ENCODE results near the gene ARNT2.

DNA sequence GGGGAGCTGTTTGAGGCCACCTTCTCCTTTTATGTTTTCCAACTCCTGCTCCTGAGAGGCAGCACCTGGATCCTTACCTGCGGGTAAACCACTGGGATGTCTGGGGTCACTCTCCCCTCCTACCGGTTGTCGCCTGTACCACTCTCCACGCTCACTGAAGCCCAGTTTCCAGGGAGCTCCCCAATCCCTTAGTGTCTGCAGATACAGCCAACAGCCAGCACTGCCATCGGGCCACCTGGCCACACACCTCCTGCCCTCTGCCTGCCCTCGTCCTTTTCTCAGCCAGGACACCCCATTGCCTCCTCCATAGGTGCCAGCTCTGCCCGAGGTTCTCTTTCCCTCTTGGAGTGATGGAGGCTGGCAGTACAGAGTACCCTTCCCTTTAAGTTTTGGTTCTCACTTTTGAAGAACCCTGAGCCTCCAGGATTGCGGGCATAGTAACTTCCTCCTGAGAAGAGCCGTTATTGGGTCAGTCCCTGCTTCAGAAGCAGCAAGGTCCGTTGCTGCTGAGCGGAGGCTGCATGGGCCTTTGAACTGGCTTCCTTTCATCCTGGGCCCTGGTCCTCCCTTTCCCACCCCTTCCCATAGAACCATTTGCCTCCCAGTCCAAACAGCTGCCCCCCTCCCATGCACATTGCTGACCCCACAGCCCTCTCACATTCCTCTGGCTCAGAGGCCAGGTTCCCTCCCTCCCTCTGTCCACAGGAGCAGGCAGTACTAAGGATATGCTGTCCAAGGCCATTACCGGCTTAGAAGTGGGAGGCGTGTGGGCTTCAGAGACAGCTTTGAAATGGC is 30.9 kb downstream of the ARNT2 start:
- TF ChIP-seq, protein P1, sequence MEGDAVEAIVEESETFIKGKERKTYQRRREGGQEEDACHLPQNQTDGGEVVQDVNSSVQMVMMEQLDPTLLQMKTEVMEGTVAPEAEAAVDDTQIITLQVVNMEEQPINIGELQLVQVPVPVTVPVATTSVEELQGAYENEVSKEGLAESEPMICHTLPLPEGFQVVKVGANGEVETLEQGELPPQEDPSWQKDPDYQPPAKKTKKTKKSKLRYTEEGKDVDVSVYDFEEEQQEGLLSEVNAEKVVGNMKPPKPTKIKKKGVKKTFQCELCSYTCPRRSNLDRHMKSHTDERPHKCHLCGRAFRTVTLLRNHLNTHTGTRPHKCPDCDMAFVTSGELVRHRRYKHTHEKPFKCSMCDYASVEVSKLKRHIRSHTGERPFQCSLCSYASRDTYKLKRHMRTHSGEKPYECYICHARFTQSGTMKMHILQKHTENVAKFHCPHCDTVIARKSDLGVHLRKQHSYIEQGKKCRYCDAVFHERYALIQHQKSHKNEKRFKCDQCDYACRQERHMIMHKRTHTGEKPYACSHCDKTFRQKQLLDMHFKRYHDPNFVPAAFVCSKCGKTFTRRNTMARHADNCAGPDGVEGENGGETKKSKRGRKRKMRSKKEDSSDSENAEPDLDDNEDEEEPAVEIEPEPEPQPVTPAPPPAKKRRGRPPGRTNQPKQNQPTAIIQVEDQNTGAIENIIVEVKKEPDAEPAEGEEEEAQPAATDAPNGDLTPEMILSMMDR (conservative IDR thresholded peaks at IDR 0.05; ENCODE audit: low read depth in 2 of 2): no peak
- TF ChIP-seq POLR2AphosphoS5 (IDR thresholded peaks at IDR 0.05; ENCODE audit: low read depth) (no peak), ZNF331 (CRISPR knock-in tag; IDR thresholded peaks at IDR 0.05; ENCODE audit: low read depth) (no peak), NANOG (IDR thresholded peaks at IDR 0.05; ENCODE audit: borderline replicate concordance) (no peak), JUNB (IDR thresholded peaks at IDR 0.05; ENCODE audit: unreplicated experiment) (no peak), EZH2 (IDR thresholded peaks at IDR 0.05; ENCODE audit: low read depth, unreplicated experiment) (no peak), CREB1 (CRISPR knock-in tag; IDR thresholded peaks at IDR 0.05; ENCODE audit: low read depth) (no peak), EZH2phosphoT487 (IDR thresholded peaks at IDR 0.05; ENCODE audit: unreplicated experiment) (no peak)
- TF ChIP-seq, protein P2, sequence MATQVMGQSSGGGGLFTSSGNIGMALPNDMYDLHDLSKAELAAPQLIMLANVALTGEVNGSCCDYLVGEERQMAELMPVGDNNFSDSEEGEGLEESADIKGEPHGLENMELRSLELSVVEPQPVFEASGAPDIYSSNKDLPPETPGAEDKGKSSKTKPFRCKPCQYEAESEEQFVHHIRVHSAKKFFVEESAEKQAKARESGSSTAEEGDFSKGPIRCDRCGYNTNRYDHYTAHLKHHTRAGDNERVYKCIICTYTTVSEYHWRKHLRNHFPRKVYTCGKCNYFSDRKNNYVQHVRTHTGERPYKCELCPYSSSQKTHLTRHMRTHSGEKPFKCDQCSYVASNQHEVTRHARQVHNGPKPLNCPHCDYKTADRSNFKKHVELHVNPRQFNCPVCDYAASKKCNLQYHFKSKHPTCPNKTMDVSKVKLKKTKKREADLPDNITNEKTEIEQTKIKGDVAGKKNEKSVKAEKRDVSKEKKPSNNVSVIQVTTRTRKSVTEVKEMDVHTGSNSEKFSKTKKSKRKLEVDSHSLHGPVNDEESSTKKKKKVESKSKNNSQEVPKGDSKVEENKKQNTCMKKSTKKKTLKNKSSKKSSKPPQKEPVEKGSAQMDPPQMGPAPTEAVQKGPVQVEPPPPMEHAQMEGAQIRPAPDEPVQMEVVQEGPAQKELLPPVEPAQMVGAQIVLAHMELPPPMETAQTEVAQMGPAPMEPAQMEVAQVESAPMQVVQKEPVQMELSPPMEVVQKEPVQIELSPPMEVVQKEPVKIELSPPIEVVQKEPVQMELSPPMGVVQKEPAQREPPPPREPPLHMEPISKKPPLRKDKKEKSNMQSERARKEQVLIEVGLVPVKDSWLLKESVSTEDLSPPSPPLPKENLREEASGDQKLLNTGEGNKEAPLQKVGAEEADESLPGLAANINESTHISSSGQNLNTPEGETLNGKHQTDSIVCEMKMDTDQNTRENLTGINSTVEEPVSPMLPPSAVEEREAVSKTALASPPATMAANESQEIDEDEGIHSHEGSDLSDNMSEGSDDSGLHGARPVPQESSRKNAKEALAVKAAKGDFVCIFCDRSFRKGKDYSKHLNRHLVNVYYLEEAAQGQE (IDR thresholded peaks at IDR 0.05; ENCODE audit: unreplicated experiment): no peak
